Gastrocnemius medialis (tissue), 4 donors: Measurements from ENCODE around the gene MPPE1. TPM values are rescaled to one million over a fixed set of nuclear protein-coding genes. Genes with fewer than 3 reads are reported as not detected.

Experiments
- ATAC-seq, 2 donors: fragments of 150-250 bp; one replicate each; pipeline ENCODE4 v1.9.1; 2016
- DNase-seq, 2 donors: peaks; one replicate each; pipeline ENCODE4 v3.0.0-alpha.2; 2019
- H3K27ac ChIP-seq, 4 donors: fragments of 200-600 bp; sonication (generic); 1 replicate in 1 of 4; 2 replicates in 3 of 4; pipeline ENCODE4 v1.5.1; 2016 to 2018; ENCODE audit warnings: mild to moderate bottlenecking in 2 of 4, moderate library complexity in 1 of 4
- H3K27me3 ChIP-seq, 3 donors: fragments of 200-600 bp; sonication (generic) in 2 of 3; 1 replicate in 1 of 3; 2 replicates in 2 of 3; pipeline versions ENCODE4 v1.5.1 to v1.6.0; 2016 to 2019; ENCODE audit warnings: mild to moderate bottlenecking in 1 of 3, moderate library complexity in 1 of 3
- H3K36me3 ChIP-seq, 2 donors: fragments of 200-600 bp; sonication (generic) in 1 of 2; one replicate each; pipeline ENCODE4 v1.5.1; 2017 to 2018
- H3K4me1 ChIP-seq, 2 donors: fragments of 200-600 bp; sonication (generic) in 1 of 2; one replicate each; pipeline ENCODE4 v1.5.1; 2016 to 2017; ENCODE audit warnings: mild to moderate bottlenecking in 2 of 2
- H3K4me3 ChIP-seq, 4 donors: fragments of 200-600 bp; sonication (generic) in 3 of 4; 1 replicate in 1 of 4; 2 replicates in 3 of 4; pipeline ENCODE4 v1.5.1; 2016 to 2019; ENCODE audit warnings: mild to moderate bottlenecking in 2 of 4
- H3K9me3 ChIP-seq, 3 donors: fragments of 200-600 bp; sonication (generic) in 2 of 3; 1 replicate in 1 of 3; 2 replicates in 2 of 3; pipeline ENCODE4 v1.5.1; 2016 to 2019
- POLR2A ChIP-seq, 2 donors: fragments of 450-650 bp; IDR thresholded peaks; one replicate each; pipeline ENCODE4 v1.6.1; 2017; ENCODE audit warnings: antibody characterized with exemption in 2 of 2, mild to moderate bottlenecking in 2 of 2, moderate library complexity in 2 of 2
- in situ Hi-C, 4 donors: fragments of 200-750 bp; cut with MboI; loops; one replicate each; pipeline versions ENCODE4 v1.15.0 to v1.8.0; 2017; ENCODE audit warnings: low sequenced_read_pairs in 4 of 4
- intact Hi-C: fragments of 100-400 bp; cut with DNase I; formaldehyde crosslinking; loops from one replicate; pipeline ENCODE4 v1.15.1; 2023; ENCODE audit warnings: low total_unique reads
- total RNA-seq, 4 donors: library from RNA; depleted of rRNA; stranded (reverse); fragments of >200 nt; gene quantifications; one replicate each; pipeline versions ENCODE4 v1.1.0 to v1.2.3, GENCODE V29; 2016
- TF ChIP-seq, protein P1 (sequence below), 5 experiments: fragments of 450-650 bp in 3 of 5; fragments of 200-600 bp in 2 of 5; sonication (generic) in 2 of 5; IDR thresholded peaks in 4 of 5; conservative IDR thresholded peaks in 1 of 5; 1 replicate in 4 of 5; 2 replicates in 1 of 5; pipeline ENCODE4 v1.5.1; 2016 to 2019; ENCODE audit warnings: antibody characterized with exemption in 5 of 5, mild to moderate bottlenecking in 3 of 5, moderate library complexity in 3 of 5

MPPE1 gene
- total RNA-seq, 4 donors from 2014 or later: 11.0 to 33.6 (median 24.8) TPM

DNA sequence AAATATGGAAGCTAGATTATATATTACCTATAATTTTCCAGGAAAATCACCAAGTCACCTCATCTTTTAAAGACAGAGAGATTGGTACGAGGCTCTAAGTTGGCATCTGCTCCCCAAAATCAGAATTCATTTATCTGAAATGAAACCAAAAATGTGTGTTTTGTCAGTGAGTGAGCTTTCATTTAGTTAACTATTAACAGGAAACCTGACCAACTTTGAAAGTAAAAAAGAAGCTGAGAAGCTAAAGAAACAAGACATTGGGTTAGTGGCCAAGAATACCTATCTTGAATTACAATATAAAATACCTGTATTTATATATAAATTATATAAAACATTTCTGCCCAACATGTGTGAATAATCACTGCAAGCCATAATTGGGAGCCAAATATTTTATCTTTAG is 1.9 kb downstream of the MPPE1 start:
- ATAC-seq: no peak
- TF ChIP-seq, protein P1, sequence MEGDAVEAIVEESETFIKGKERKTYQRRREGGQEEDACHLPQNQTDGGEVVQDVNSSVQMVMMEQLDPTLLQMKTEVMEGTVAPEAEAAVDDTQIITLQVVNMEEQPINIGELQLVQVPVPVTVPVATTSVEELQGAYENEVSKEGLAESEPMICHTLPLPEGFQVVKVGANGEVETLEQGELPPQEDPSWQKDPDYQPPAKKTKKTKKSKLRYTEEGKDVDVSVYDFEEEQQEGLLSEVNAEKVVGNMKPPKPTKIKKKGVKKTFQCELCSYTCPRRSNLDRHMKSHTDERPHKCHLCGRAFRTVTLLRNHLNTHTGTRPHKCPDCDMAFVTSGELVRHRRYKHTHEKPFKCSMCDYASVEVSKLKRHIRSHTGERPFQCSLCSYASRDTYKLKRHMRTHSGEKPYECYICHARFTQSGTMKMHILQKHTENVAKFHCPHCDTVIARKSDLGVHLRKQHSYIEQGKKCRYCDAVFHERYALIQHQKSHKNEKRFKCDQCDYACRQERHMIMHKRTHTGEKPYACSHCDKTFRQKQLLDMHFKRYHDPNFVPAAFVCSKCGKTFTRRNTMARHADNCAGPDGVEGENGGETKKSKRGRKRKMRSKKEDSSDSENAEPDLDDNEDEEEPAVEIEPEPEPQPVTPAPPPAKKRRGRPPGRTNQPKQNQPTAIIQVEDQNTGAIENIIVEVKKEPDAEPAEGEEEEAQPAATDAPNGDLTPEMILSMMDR (IDR thresholded peaks at IDR 0.05 in 4 of 5, conservative IDR thresholded peaks at IDR 0.05 in 1 of 5): no peak
- no peak for TF ChIP-seq POLR2A (IDR thresholded peaks at IDR 0.05)
- Histone ChIP-seq H3K9me3 (no peaks in the 10 kb centered on the region), H3K36me3 (peaks cover 0 to 36% of the 10 kb centered on the region in 2 donors), H3K4me1 (peaks cover 11 to 16% of the 10 kb centered on the region in 2 donors), H3K4me3 (no peak overlapping the region), H3K27ac (peak overlapping the region in 1 of 4 donors; percentile 19), H3K27me3 (no peaks in the 10 kb centered on the region)
- DNase-seq: no peak
- intact Hi-C loops (loop anchor here (5.0 kb wide), 1 partner anchor 44 kb away; no protein-coding TSS in a partner anchor), in situ Hi-C loops (no loop called here)

DNA sequence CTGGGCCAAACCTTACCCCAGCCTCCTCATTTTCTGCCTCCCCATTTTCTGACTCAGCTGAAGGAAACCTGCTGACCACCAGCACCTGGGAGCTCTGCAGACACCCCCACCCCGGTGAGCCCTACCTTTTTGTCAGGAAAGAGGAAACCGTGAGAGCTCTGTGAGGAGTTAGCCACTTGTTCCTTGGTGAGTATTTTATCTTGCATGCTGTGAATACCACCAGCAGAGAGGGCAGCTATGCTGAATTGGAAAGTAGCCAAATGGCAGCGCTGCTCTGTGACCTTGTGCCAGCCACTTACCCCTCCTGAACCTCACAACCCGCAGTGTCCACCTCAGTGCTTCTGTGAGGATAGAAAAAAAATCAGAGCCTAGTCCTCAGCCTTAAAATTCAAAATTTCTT is 2.5 kb downstream of the MPPE1 start:
- Histone ChIP-seq H3K4me3 (no peak overlapping the region), H3K9me3 (no peaks in the 10 kb centered on the region), H3K27ac (peak overlapping the region in 1 of 4 donors; percentile 19), H3K4me1 (peaks cover 11 to 16% of the 10 kb centered on the region in 2 donors), H3K27me3 (no peaks in the 10 kb centered on the region), H3K36me3 (peaks cover 0 to 36% of the 10 kb centered on the region in 2 donors)
- DNase-seq: no peak
- in situ Hi-C loops (no loop called here), intact Hi-C loops (loop anchor here (5.0 kb wide), 1 partner anchor 43 kb away; no protein-coding TSS in a partner anchor)
- ATAC-seq: no peak
- TF ChIP-seq, protein P1 (IDR thresholded peaks at IDR 0.05 in 4 of 5, conservative IDR thresholded peaks at IDR 0.05 in 1 of 5): no peak
- TF ChIP-seq POLR2A (IDR thresholded peaks at IDR 0.05): no peak

DNA sequence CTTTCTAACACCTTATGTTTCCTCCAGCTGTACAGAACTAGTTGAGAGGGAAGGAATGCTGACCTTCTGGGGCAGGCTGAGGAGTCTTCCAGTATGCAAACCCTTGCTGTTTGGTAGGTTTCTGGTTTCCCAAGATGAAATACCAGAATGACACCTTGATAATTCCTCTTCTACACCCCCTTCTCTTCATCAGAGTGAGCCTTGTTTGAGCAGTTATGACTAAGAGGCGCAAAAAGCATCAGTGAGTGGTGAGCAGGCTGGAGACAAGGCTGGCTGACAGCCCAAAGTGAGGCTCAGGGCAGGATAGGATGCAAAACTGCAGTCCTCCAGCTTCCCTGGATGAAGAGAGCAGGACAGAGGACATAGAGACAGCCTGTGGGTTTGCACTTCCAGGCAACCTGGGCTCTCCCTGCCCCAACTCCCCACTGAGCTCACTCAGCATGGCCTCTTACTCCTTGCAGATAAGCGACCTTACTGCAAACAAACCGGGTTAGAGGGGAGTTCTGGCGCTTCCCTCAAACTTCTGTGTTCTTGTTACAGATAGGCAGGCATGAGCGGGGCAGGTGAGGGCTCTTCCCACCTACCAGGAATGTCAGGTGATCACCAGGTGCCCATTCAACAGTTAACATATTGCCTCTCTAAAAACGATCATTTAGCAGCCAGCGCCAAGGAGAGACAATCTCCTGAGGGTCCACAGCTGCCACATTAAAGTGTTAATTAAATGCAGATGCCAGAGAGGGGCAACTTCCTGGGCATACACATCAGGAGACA is 5.4 kb downstream of the MPPE1 start:
- TF ChIP-seq, protein P1 (IDR thresholded peaks at IDR 0.05 in 4 of 5, conservative IDR thresholded peaks at IDR 0.05 in 1 of 5): no peak
- TF ChIP-seq POLR2A (IDR thresholded peaks at IDR 0.05): no peak
- DNase-seq (no peak), ATAC-seq (no peak)
- in situ Hi-C loops: no loop called here
- Histone ChIP-seq H3K4me3 (no peak overlapping the region), H3K36me3 (peaks cover 0 to 36% of the 10 kb centered on the region in 2 donors), H3K27me3 (no peaks in the 10 kb centered on the region), H3K27ac (no peak overlapping the region), H3K9me3 (no peaks in the 10 kb centered on the region), H3K4me1 (peaks cover 6 to 9% of the 10 kb centered on the region in 2 donors)
- intact Hi-C loops: no loop called here

DNA sequence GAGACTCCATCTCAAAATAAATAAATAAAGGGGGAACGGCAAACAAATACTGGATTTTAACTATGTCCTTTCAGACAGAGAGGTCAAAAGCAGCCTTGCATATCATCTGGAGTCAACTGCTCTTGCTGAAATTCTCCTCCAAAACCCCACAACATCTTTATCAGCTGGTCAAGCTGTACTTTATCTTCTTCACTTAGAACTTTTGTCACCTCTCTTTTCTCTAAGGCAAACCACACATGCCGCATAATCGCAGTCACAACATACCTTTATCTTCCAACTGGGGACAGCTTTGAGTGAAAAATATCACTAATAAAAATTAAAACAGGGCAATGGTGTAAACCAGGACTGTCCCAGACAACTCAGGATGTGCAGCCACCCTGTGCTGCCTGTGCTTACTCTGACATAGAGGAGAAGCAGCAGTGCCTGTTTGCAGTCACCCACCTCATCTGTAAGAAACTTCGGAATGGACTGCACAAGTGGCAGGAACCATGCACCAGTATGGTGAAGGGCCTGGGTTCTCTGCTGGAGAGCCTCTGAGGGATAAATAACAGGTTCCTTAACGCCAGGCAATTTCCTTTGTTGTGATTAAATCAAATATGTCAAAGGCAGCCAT is 6.2 kb downstream of the MPPE1 start:
- H3K27ac ChIP-seq: no peak overlapping the region
- in situ Hi-C loops: no loop called here
- ATAC-seq (no peak), DNase-seq (no peak)
- TF ChIP-seq POLR2A (IDR thresholded peaks at IDR 0.05): no peak
- TF ChIP-seq, protein P1 (IDR thresholded peaks at IDR 0.05 in 4 of 5, conservative IDR thresholded peaks at IDR 0.05 in 1 of 5): no peak
- peaks cover 0 to 36% of the 10 kb centered on the region in 2 donors for H3K36me3 ChIP-seq
- no peaks in the 10 kb centered on the region for H3K9me3 ChIP-seq
- H3K4me3 ChIP-seq: no peak overlapping the region
- H3K27me3 ChIP-seq: no peaks in the 10 kb centered on the region
- peaks cover 0 to 1% of the 10 kb centered on the region in 2 donors for H3K4me1 ChIP-seq
- intact Hi-C loops: no loop called here
